Motor neuron (in vitro differentiated cells): ENCODE measurements around the gene KIRREL3. TPM values are rescaled to one million over a fixed set of nuclear protein-coding genes. Genes with fewer than 3 reads are reported as not detected.
A peak's percentile ranks its signal among the peaks of the same experiment; 100 is the strongest.
"Not testable (repeated sequence)": the region's sequence is repeated elsewhere in the genome, so short reads cannot be mapped to it uniquely, and the experiment has no call there.

Source experiments
- ATAC-seq, 8 experiments: fragments of 200-7000 bp; cut with Tn5 transposase; replicated peaks in 6 of 8; 2 replicates each; pipeline ENCODE4 v1.8.0; 2021; ENCODE audit warnings: mild to moderate bottlenecking in 8 of 8, moderate library complexity in 8 of 8
- H3K27ac ChIP-seq, 2 donors: fragments of 250-450 bp; sonication (Bioruptor Pico); 2 replicates each; pipeline ENCODE4 v1.9.0; 2021; ENCODE audit warnings: antibody characterized with exemption in 2 of 2, mild to moderate bottlenecking in 2 of 2, moderate library complexity in 1 of 2
- H3K4me1 ChIP-seq, 2 donors: fragments of 250-450 bp; sonication (Bioruptor Pico); replicated peaks in 1 of 2; 2 replicates each; pipeline ENCODE4 v1.6.1; 2021; ENCODE audit warnings: antibody characterized with exemption in 2 of 2, mild to moderate bottlenecking in 2 of 2, moderate library complexity in 1 of 2
- H3K4me3 ChIP-seq, 5 donors: fragments of 250-450 bp; sonication (Bioruptor Pico); 2 replicates each; pipeline ENCODE4 v1.9.0; 2021; ENCODE audit warnings: antibody characterized with exemption in 5 of 5, mild to moderate bottlenecking in 5 of 5, moderate library complexity in 4 of 5
- WGBS, 10 experiments: fragments of 450-650 bp; shearing (Covaris generic); methylation state at CpG; one replicate each; pipeline ENCODE4 v1.0.0; 2022; 5-methylcytosine and 5-hydroxymethylcytosine counted together
- in situ Hi-C, 9 experiments: fragments of 400-800 bp; cut with MboI; loops; one replicate each; pipeline ENCODE4 v1.15.0; 2021; ENCODE audit warnings: low sequenced_read_pairs in 9 of 9, low pct_unique_long_range_greater_than_20kb in 2 of 9; ENCODE audit not compliant: unreplicated experiment in 9 of 9
- total RNA-seq, 8 experiments: library from RNA; unstranded; fragments of 300-600 nt; gene quantifications; 2 replicates each; pipeline versions ENCODE4 v1.2.3 to v1.2.4, GENCODE V29; 2022

The KIRREL3 gene
- total RNA-seq, 8 experiments from 2014 or later, result 3.2 to 53.1 (median 4.8) TPM

- in situ Hi-C loops, result loop anchor here in 1 of 9 experiments (25.0 kb wide), 1 partner anchor 91 kb away; the partner anchor contains the start of gene DCPS
- H3K4me1 ChIP-seq, result peaks cover 3% of the 10 kb centered on the region in 2 donors
- 17 to 90% (median 80%) methylated on average over 1 to 12 of the region's 15 CpGs; no CpG with 5 or more reads in 3 of the 10 experiments for WGBS, 10 experiments
Measured at GRCh38 chr11:126403022-126403581, 597.5 kb downstream of the KIRREL3 start.

DNA sequence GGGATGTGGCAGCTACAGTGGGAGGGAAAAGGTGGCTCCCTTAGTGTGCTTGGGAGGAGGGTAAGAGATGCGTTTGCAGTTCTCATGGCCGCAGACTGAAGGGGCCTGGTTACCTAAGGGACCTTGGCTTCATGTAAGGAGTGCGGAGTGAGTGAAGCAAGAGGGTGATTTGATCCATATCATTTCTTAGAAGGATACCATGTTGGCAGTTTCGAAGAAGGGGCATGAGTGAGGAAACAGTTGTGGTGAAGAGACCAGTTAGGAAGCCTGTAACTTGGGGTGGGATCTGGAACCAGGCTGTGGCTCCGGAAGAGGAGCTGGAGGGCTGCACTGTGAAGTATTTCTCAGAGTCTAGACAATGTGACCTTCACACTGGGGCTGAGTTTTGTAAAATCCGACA is 600.1 kb downstream of the KIRREL3 start:
- in situ Hi-C loops, result loop anchor here in 1 of 9 experiments (25.0 kb wide), 1 partner anchor 88 kb away; the partner anchor contains the start of gene DCPS
- peaks cover 3% of the 10 kb centered on the region in 2 donors for H3K4me1 ChIP-seq
- H3K27ac ChIP-seq, result no peak overlapping the region
- no peak for ATAC-seq
- WGBS, 10 experiments, result 73 to 100% (median 91%) methylated on average over 1 to 4 of the region's 6 CpGs
- no peak overlapping the region for H3K4me3 ChIP-seq

More at GRCh38 chr11:126403022-126403581, 597.5 kb downstream of the KIRREL3 start:
- Histone ChIP-seq H3K27ac (no peak overlapping the region), H3K4me3 (no peak overlapping the region)
- peak in 3 of 8 experiments; percentile 10 to 75 (median 17) for ATAC-seq

- no peak for ATAC-seq
- H3K4me1 ChIP-seq, result peaks cover 3% of the 10 kb centered on the region in 2 donors
- in situ Hi-C loops, result loop anchor here in 1 of 9 experiments (25.0 kb wide), 1 partner anchor 88 kb away; the partner anchor contains the start of gene DCPS
- H3K4me3 ChIP-seq, result no peak overlapping the region
- H3K27ac ChIP-seq, result no peak overlapping the region
Measured at GRCh38 chr11:126400019-126400418, 600.6 kb downstream of the KIRREL3 start.

DNA sequence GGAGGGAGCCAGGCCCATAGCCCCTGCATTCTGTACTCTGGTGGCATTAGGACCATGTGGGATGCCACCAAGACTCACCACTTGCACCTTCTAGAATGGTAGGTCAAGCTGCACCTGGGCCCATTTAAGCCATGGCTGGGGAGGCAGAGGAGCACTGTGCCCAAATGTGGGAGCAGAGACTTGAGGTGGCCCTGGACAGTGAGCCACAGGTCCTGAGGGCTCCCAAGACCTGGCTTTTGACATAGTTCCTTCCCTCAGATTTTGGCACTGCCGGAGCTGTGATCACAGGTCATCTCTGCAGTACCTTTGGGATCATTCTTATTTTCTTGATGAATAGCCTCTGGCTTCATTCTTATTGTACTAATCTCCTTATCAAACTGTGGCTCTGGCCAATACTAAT is 601.8 kb downstream of the KIRREL3 start:
- H3K27ac ChIP-seq, result no peak overlapping the region
- no peak for ATAC-seq
- WGBS, 10 experiments, result 83 to 100% (median 100%) methylated on average over 1 of the region's 1 CpG; no CpG with 5 or more reads in 7 of the 10 experiments
- in situ Hi-C loops, result no loop called here
- no peak overlapping the region for H3K4me3 ChIP-seq
- peaks cover 3% of the 10 kb centered on the region in 2 donors for H3K4me1 ChIP-seq

- H3K4me1 ChIP-seq, result peaks cover under 1 to 3% of the 10 kb centered on the region in 2 donors
- in situ Hi-C loops, result no loop called here
- H3K27ac ChIP-seq, result no peak overlapping the region
- H3K4me3 ChIP-seq, result no peak overlapping the region
- 83 to 93% methylated on average over 2 to 3 of the region's 4 CpGs; no CpG with 5 or more reads in 8 of the 10 experiments for WGBS, 10 experiments
- no peak for ATAC-seq
Measured at GRCh38 chr11:126398296-126398695, 602.3 kb downstream of the KIRREL3 start.

DNA sequence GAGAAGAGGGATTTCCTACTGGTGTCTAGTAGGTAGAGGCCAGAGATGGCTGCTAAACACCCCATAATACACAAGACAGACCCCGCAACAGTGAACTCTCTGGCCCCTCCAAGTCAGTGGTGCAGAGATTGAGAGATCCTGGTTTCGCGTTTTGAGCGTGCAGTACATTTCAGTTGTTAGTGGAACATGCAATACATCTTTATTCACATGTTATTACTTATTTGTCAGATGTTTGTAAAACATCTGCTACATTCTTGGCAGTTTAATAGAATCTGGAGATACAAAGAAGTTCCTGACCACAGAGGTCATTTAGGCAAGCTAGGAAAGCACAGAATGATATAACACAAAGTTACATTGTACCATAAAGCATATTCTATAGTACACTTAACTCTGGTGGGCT is 603.6 kb downstream of the KIRREL3 start:
- in situ Hi-C loops, result no loop called here
- WGBS, 10 experiments, result 65 to 100% (median 90%) methylated on average over 2 to 4 of the region's 4 CpGs; no CpG with 5 or more reads in 4 of the 10 experiments

GRCh38 chr11:126396266-126396665 is 604.3 kb downstream of the KIRREL3 start:
- H3K4me1 ChIP-seq, ATAC-seq, H3K27ac ChIP-seq, in situ Hi-C loops, H3K4me3 ChIP-seq: not testable (repeated sequence)
- 100% methylated on average over 1 of the region's 15 CpGs; no CpG with 5 or more reads in 9 of the 10 experiments for WGBS, 10 experiments

More for the DNA sequence above, 603.6 kb downstream of the KIRREL3 start:
- ATAC-seq, result no peak
- Histone ChIP-seq H3K27ac (no peak overlapping the region), H3K4me1 (no peaks in the 10 kb centered on the region), H3K4me3 (no peak overlapping the region)

GRCh38 chr11:126395784-126396183 is 604.8 kb downstream of the KIRREL3 start:
- 60 to 100% (median 88%) methylated on average over 1 to 5 of the region's 13 CpGs; no CpG with 5 or more reads in 5 of the 10 experiments for WGBS, 10 experiments
- ATAC-seq, result peak in 1 of 8 experiments; percentile 32
- not testable (repeated sequence) for H3K4me3 ChIP-seq

GRCh38 chr11:126394634-126395072 is 605.9 kb downstream of the KIRREL3 start:
- peak in 3 of 8 experiments; percentile 5 to 12 (median 6) for ATAC-seq
- in situ Hi-C loops, H3K27ac ChIP-seq, H3K4me1 ChIP-seq, H3K4me3 ChIP-seq: not testable (repeated sequence)
- WGBS, 10 experiments, result 67 to 80% methylated on average over 1 of the region's 7 CpGs; no CpG with 5 or more reads in 8 of the 10 experiments

More at GRCh38 chr11:126395784-126396183, 604.8 kb downstream of the KIRREL3 start:
- H3K4me1 ChIP-seq, in situ Hi-C loops, H3K27ac ChIP-seq: not testable (repeated sequence)

GRCh38 chr11:126394036-126394435 is 606.5 kb downstream of the KIRREL3 start:
- Histone ChIP-seq H3K4me1 (no peaks in the 10 kb centered on the region), H3K4me3 (no peak overlapping the region), H3K27ac (no peak overlapping the region)
- ATAC-seq, result no peak
- in situ Hi-C loops, result no loop called here
- WGBS, 10 experiments, result 83 to 100% (median 100%) methylated on average over 1 to 2 of the region's 3 CpGs; no CpG with 5 or more reads in 7 of the 10 experiments

DNA sequence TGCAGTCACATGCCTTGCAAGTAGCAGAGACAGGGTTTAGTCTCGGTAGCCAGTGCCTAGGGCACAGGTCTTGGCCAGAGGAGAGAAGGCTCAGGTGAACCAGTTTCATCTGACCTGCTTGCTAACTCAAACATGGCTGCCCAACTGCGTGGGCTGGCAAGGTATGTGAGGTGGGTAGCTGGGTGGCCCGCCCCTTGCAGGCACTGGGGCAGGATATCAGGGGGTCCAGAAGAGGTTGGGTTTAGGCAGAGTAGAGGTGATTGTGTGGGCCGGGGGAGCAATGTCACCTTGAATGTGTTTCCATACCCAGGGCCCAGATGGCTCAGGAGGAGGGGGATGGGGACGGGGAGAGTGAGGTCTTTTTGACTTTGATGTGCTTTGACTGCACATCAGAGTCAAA is 607.4 kb downstream of the KIRREL3 start:
- H3K27ac ChIP-seq, result no peak overlapping the region

GRCh38 chr11:126392633-126393013 is 607.9 kb downstream of the KIRREL3 start:
- no peaks in the 10 kb centered on the region for H3K4me1 ChIP-seq
- ATAC-seq, result no peak
- 0 to 100% (median 79%) methylated on average over 1 to 4 of the region's 4 CpGs; no CpG with 5 or more reads in 2 of the 10 experiments for WGBS, 10 experiments
- in situ Hi-C loops, result no loop called here
- no peak overlapping the region for H3K4me3 ChIP-seq
- H3K27ac ChIP-seq, result no peak overlapping the region

More for the DNA sequence above, 607.4 kb downstream of the KIRREL3 start:
- in situ Hi-C loops, result no loop called here
- Histone ChIP-seq H3K4me1 (no peaks in the 10 kb centered on the region), H3K4me3 (no peak overlapping the region)
- ATAC-seq, result no peak
- 100% methylated on average over 1 to 3 of the region's 5 CpGs; no CpG with 5 or more reads in 5 of the 10 experiments for WGBS, 10 experiments

GRCh38 chr11:126391970-126392632 is 608.5 kb downstream of the KIRREL3 start:
- 66 to 100% (median 90%) methylated on average over 1 to 6 of the region's 8 CpGs; no CpG with 5 or more reads in 2 of the 10 experiments for WGBS, 10 experiments
- no peak overlapping the region for H3K27ac ChIP-seq
- no peak overlapping the region for H3K4me3 ChIP-seq
- in situ Hi-C loops, result no loop called here
- ATAC-seq, result peak in 4 of 8 experiments; percentile 19 to 60 (median 44)
- no peaks in the 10 kb centered on the region for H3K4me1 ChIP-seq
